GM12892 (cell line): ENCODE results near the gene RBM19.

Experiments
- DNase-seq: peaks from one replicate; pipeline ENCODE4 v3.0.0; 2011; ENCODE audit not compliant: insufficient read length
- FAIRE-seq: peaks from 2 replicates; lab custom pipeline; 2011; peaks lifted over from hg19 to GRCh38; lab: Jason Lieb, UNC
- POLR2A ChIP-seq: IDR thresholded peaks from 2 replicates; pipeline ENCODE4 v1.6.1; 2011; ENCODE audit warnings: low read depth, low read length, control low read depth
- POLR2AphosphoS5 ChIP-seq: IDR thresholded peaks from 2 replicates; pipeline ENCODE4 v1.6.1; 2011; ENCODE audit warnings: low read depth, low read length, control low read depth
- TAF1 ChIP-seq: IDR thresholded peaks from 2 replicates; pipeline ENCODE4 v1.6.1; 2011; ENCODE audit warnings: low read depth, mild to moderate bottlenecking, control low read depth, low read length, borderline replicate concordance

Gene RBM19

GRCh38 chr12:113880326-113880725 is 85.8 kb downstream of the RBM19 start:
- TF ChIP-seq POLR2A (no peak), POLR2AphosphoS5 (no peak), TAF1 (no peak)
- no peak for FAIRE-seq
- no peak for DNase-seq

DNA sequence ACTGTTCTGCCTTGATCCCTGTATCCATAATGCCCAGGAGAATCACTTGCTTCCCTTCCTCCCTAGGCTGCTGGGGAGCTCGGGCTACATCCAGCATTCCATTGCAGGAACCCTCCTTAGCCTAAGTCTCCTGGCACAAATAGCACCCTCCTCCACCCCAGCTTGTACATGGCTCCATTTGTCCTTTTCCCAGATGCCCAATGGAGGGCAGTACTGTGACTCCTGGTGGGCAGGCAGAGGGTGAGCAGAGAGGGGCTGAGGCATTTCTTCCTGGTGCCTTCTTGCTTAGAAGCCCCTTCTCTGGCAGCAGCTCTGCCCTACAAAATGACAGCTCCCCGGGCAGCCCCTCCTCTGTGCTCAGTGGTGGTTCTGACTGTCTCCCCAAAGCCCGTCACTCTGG is 86.5 kb downstream of the RBM19 start:
- TF ChIP-seq POLR2A (no peak), TAF1 (no peak), POLR2AphosphoS5 (no peak)
- DNase-seq: no peak
- no peak for FAIRE-seq

DNA sequence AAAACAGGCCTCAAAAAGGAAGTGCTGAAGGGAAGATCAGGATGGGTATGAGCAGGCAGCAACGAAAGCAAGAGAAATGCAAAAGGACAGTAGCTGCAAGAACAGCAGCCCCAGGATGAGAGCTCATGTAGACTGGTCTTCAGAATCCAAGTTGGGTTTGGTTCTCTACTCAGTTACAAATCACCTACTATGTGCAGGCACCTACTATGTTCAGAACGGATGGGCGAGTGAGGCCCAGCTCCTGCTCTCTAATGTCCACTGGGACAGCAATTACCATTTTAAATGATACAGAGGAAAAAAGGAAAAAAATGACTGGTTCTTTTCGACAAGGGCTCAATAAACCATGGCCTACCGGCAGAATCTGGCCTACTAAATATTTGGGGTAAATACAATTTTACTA is 88.5 kb downstream of the RBM19 start:
- no peak for TF ChIP-seq POLR2AphosphoS5
- TF ChIP-seq POLR2A: no peak
- no peak for TF ChIP-seq TAF1
- FAIRE-seq: no peak

DNA sequence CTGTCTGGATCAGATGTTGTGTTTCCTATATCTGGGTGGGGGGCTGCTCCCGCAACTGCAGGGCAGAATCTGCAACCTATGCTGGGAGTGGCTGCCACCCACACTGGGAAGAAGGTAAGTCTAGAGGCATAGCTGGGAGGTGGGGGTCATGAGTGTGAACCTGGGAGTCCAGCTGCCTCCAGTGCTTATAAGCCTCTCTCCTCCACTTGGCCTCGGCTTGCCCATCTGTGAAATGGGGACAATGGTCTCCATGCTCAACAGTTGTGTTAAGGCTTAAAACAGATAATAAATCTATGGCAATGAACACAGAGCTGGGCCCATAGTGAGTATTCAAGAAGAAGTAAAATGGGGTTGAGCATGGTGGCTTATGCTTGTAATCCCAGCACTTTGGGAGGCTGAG is 90.0 kb downstream of the RBM19 start:
- FAIRE-seq (no peak), DNase-seq (no peak)
- no peak for TF ChIP-seq POLR2A
- TF ChIP-seq POLR2AphosphoS5: no peak
- TF ChIP-seq TAF1: no peak

More for the DNA sequence above, 88.5 kb downstream of the RBM19 start:
- DNase-seq: no peak

DNA sequence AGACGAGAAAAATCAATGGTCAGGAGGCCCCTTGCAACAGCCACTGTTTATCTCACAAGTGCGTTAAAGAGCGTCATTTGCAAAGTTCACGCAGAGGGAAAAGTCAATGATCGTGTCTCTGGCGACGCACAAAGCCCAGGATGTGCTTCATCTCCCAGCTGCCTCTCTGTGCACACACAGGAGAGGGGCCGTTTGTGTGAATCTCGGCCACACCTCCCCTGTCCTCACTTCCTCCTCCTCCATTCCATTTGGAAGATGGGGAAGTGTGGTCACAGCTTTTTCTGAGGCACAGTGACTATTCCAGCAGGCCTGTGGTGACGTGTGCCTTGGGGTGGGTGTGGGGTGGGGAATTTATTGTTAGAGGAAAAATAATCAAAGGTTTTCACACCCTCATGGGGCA is 90.4 kb downstream of the RBM19 start:
- TF ChIP-seq TAF1: no peak
- no peak for TF ChIP-seq POLR2AphosphoS5
- TF ChIP-seq POLR2A: no peak
- FAIRE-seq (no peak), DNase-seq (no peak)

- FAIRE-seq (no peak), DNase-seq (no peak)
- TF ChIP-seq POLR2AphosphoS5 (no peak), POLR2A (no peak), TAF1 (no peak)
Observed at GRCh38 chr12:113874999-113875561, 91.0 kb downstream of the RBM19 start.

GRCh38 chr12:113874326-113874725 is 91.8 kb downstream of the RBM19 start:
- DNase-seq (no peak), FAIRE-seq (no peak)
- TF ChIP-seq TAF1: no peak
- TF ChIP-seq POLR2AphosphoS5: no peak
- TF ChIP-seq POLR2A: no peak

- TF ChIP-seq POLR2AphosphoS5: no peak
- no peak for TF ChIP-seq POLR2A
- TF ChIP-seq TAF1: no peak
- no peak for FAIRE-seq
- DNase-seq: no peak
Observed at GRCh38 chr12:113873740-113874139, 92.4 kb downstream of the RBM19 start.

DNA sequence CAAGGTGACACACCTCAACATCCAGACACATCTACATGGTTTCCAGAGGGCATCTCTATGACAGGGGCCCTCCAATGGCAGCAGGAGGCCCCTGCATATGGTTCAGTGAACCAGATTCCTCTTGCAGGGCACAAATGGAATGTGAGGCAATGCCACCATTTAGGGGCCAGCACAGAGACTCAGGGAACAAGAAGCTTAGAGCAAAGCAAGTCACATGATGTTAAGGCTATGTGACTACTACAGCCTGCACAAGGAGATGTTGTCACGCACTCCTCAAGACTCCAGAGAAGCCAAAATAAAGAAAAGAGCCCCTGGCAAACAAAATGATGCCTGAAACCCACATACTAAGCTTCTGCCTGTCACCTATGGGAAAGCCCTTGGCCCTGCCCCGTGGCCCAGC is 95.2 kb downstream of the RBM19 start:
- TF ChIP-seq POLR2A (no peak), POLR2AphosphoS5 (no peak), TAF1 (no peak)
- FAIRE-seq: no peak
- DNase-seq: no peak

DNA sequence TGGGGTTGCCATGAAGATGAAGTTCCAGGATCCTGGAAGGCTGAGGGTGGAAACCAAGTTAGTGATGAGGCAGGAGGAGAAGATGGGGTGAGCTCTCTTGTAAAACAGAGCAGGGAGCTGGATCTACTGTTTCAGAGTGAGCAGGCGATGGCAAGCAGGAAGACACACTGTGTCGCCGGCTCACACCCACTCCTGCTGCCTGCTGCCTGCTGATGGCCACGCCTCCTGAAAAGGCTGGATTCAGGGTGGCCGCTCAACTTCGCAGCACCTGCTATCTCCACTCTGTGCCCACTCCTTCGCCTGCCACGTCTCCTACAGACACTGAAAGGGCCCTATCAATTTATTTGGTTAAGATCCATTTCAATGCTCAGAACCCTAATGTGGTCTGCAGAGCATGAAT is 96.1 kb downstream of the RBM19 start:
- TF ChIP-seq POLR2AphosphoS5: no peak
- no peak for TF ChIP-seq POLR2A
- TF ChIP-seq TAF1: no peak
- FAIRE-seq (no peak), DNase-seq (no peak)

DNA sequence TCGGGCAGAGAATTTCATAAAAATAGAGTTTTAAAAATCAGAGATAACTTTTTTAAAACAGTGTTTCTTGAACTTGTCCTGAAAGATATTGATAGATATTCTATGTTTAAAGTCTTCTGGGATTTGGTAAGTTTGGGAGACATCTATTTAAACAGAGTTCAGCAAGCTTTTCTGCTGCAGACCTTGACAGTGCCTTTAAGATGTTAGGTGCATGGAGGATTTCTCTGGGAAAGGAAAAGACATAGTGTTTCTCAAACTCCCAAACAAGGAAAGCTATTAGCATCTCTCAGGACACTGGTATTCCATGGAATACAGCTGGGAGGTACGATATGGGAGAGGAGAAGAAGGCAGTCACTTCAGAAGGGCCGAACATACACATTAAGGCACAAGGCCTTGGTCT is 97.8 kb downstream of the RBM19 start:
- FAIRE-seq (no peak), DNase-seq (no peak)
- TF ChIP-seq POLR2AphosphoS5 (no peak), TAF1 (no peak), POLR2A (no peak)

- DNase-seq: no peak
- TF ChIP-seq POLR2AphosphoS5 (no peak), TAF1 (no peak)
- no peak for FAIRE-seq
Observed at GRCh38 chr12:113867258-113867657, 98.9 kb downstream of the RBM19 start.

DNA sequence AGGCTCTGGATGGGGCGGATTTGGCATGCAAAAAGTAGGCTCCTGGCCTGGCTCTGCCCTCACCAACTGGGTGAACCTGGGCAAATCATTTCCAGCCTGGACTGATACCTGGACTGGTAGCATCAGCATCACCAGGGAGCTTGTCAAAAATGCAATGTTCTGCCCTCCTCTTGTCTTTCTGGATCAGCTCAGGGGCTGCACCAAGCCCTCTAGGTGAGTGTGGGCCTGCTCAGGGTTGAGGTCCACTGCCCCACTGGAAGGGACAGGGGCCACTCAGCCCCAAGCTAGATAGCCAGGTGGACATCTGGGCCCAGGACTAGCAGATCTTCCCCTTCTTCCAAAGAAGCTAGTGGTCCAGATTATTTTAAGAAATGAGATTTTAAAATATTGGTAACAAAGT is 99.6 kb downstream of the RBM19 start:
- TF ChIP-seq POLR2A (no peak), POLR2AphosphoS5 (no peak), TAF1 (no peak)
- no peak for DNase-seq
- no peak for FAIRE-seq
